ENCODE results near the gene CLCN4. TPM values are rescaled to one million over a fixed set of nuclear protein-coding genes. Genes with fewer than 3 reads are reported as not detected.
A peak's percentile ranks its signal among the peaks of the same experiment; 100 is the strongest.

The CLCN4 gene
- total and polyA plus RNA-seq, 2 of the 8 experiments (the other 6 are each of a cell fraction or from before 2014, with no cell fraction given): 3.3 to 11.2 TPM

- Histone ChIP-seq H3K79me1 (ENCODE audit: low read depth, low read length) (no peaks in the 10 kb centered on the region), H3K4me1 (replicated peaks in 1 of 4; ENCODE audit: control insufficient read depth in 3 of 4, insufficient read depth in 4 of 4, low read length in 3 of 4) (peaks cover 0 to 2% (median 0%) of the 10 kb centered on the region in 4 experiments; a peak in 1 of 7 replicates), H3K27ac (ENCODE audit: low read depth, low read length) (no peak overlapping the region), H4K91ac (replicated peaks; ENCODE audit: insufficient read length, low read length) (no peak overlapping the region), H3K9me3 (ENCODE audit: insufficient read depth in 2 of 2, low read depth in 1 of 2, low read length in 1 of 2) (no peaks in the 10 kb centered on the region), H4K20me1 (replicated peaks in 1 of 2; ENCODE audit: control insufficient read depth in 1 of 2, insufficient read depth in 2 of 2, low read length in 2 of 2) (no peaks in the 10 kb centered on the region), H2AK5ac (ENCODE audit: low read depth, low read length) (no peak overlapping the region), H3K14ac (ENCODE audit: insufficient read length) (no peak overlapping the region), H3K27me3 (replicated peaks in 1 of 4; ENCODE audit: control insufficient read depth in 3 of 4, extremely low read depth in 1 of 4, insufficient read depth in 3 of 4, low read length in 3 of 4) (no peaks in the 10 kb centered on the region), H3K36me3 (ENCODE audit: control insufficient read depth in 2 of 4, insufficient read depth in 4 of 4, low read length in 3 of 4) (no peaks in the 10 kb centered on the region), H2BK12ac (ENCODE audit: low read depth, low read length) (no peak overlapping the region), H3K4ac (replicated peaks; ENCODE audit: insufficient read length, low read depth, low read length) (no peak overlapping the region), H2BK15ac (ENCODE audit: low read length) (no peak overlapping the region), H3K18ac (ENCODE audit: extremely low read depth, low read length) (no peak overlapping the region), H3K4me2 (ENCODE audit: insufficient read depth in 1 of 2, low read depth in 2 of 2, low read length in 2 of 2) (no peak overlapping the region), H3K23me2 (ENCODE audit: low read depth, low read length) (no peaks in the 10 kb centered on the region), H4K8ac (ENCODE audit: extremely low read depth, insufficient read depth, low read length) (no peak overlapping the region), H3K9ac (replicated peaks in 1 of 4; ENCODE audit: extremely low read depth in 1 of 4, low read depth in 3 of 4, low read length in 3 of 4) (no peak overlapping the region), H4K5ac (ENCODE audit: insufficient read length, low read depth, low read length) (no peak overlapping the region), H2BK20ac (ENCODE audit: low read length) (no peak overlapping the region), H3K79me2 (ENCODE audit: control insufficient read depth in 1 of 2, insufficient read depth in 2 of 2, low read length in 2 of 2) (no peaks in the 10 kb centered on the region), H2BK120ac (replicated peaks; ENCODE audit: low read depth, low read length) (no peak overlapping the region), H3K4me3 (ENCODE audit: extremely low read depth in 1 of 4, insufficient read depth in 2 of 4, low read depth in 3 of 4, low read length in 4 of 4) (no peak overlapping the region), H3K56ac (replicated peaks; ENCODE audit: insufficient read length, low read depth, low read length) (no peak overlapping the region), H3K23ac (ENCODE audit: insufficient read length) (no peak overlapping the region), H2AFZ (ENCODE audit: low read length) (no peak overlapping the region), H2BK5ac (ENCODE audit: low read depth, low read length) (no peak overlapping the region)
- no peak for DNase-seq (ENCODE audit: low read depth in 1 of 2, low spot score in 2 of 2)
- CTCF ChIA-PET (ENCODE audit: partially characterized antibody): no interaction called here
- POLR2A ChIA-PET (ENCODE audit: partially characterized antibody): no interaction called here
- WGBS, 2 experiments (ENCODE audit: extremely low coverage in 1 of 2, insufficient coverage in 1 of 2, insufficient read length in 1 of 2, insufficient replicate concordance in 2 of 2, low coverage in 1 of 2, low lambda C conversion rate in 2 of 2, missing lambda C conversion rate in 1 of 2): 83% methylated on average over 2 of the region's 3 CpGs; no CpG with 5 or more reads in 1 of the 2 experiments
- FAIRE-seq: no peak
- TF ChIP-seq MAFK (IDR thresholded peaks at IDR 0.05; ENCODE audit: low read depth, low read length) (no peak), PHF8 (conservative IDR thresholded peaks at IDR 0.05; ENCODE audit: low read depth, low read length) (no peak), RAD21 (IDR thresholded peaks at IDR 0.05 in 1 of 2, conservative IDR thresholded peaks at IDR 0.05 in 1 of 2; ENCODE audit: low read depth in 2 of 2, low read length in 2 of 2) (peak; percentile 25 to 40; a peak in 2 of 4 replicates)
These were observed 98.0 kb downstream of the CLCN4 start for GRCh38 chrX:10254739-10255138.
